Panc1 (cell line): ENCODE measurements around the gene RAB1B. TPM values are rescaled to one million over a fixed set of nuclear protein-coding genes. Genes with fewer than 3 reads are reported as not detected.

Experiments
- ATAC-seq: fragments of 200-7000 bp; cut with Tn5 transposase; 2 replicates; pipeline ENCODE4 v1.9.1; 2020; ENCODE audit warnings: mild to moderate bottlenecking, moderate library complexity
- BruUV-seq: library from RNA; stranded (reverse); fragments of 400-500 nt; replicated peaks from 2 replicates; lab custom pipeline; 2021; lab: Mats Ljungman, UMichigan
- CTCF ChIA-PET: fragments of 300-600 bp; sonication (Branson Sonifier 250); formaldehyde crosslinking; loops from one replicate; lab custom pipeline; 2022; ENCODE audit warnings: antibody characterized with exemption; lab: Charles Lee
- POLR2A ChIA-PET: fragments of 300-600 bp; sonication (Branson Sonifier 250); formaldehyde crosslinking; loops from one replicate; lab custom pipeline; 2022; ENCODE audit warnings: antibody characterized with exemption; lab: Charles Lee
- DNase-seq: peaks from one replicate; pipeline ENCODE4 v3.0.0-alpha.2; 2010; ENCODE audit warnings: low read depth, low spot score
- H3K27ac ChIP-seq: 2 replicates; pipeline ENCODE4 v1.5.1; 2011; ENCODE audit warnings: mild to moderate bottlenecking, low read length, inconsistent platforms
- H3K27me3 ChIP-seq: fragments of 200-500 bp; sonication (Bioruptor generic); 2 replicates; pipeline ENCODE4 v1.6.0; 2014; ENCODE audit warnings: low read length, inconsistent platforms; ENCODE audit not compliant: control insufficient read depth, insufficient read depth
- H3K36me3 ChIP-seq: fragments of 200-500 bp; sonication (Bioruptor generic); 2 replicates; pipeline ENCODE4 v1.5.1; 2014; ENCODE audit warnings: inconsistent platforms, mild to moderate bottlenecking, low read length, moderate library complexity; ENCODE audit not compliant: control insufficient read depth, insufficient read depth
- H3K4me1 ChIP-seq: 2 replicates; pipeline ENCODE4 v1.5.1; 2011; ENCODE audit warnings: inconsistent platforms, mild to moderate bottlenecking, low read length, moderate library complexity; ENCODE audit not compliant: control insufficient read depth, insufficient read depth
- H3K4me3 ChIP-seq, 2 experiments: 2 replicates each; pipeline ENCODE4 v1.5.1; 2011 to 2012; ENCODE audit warnings: low read depth in 2 of 2, low read length in 2 of 2, mild to moderate bottlenecking in 2 of 2, inconsistent platforms in 1 of 2, moderate library complexity in 1 of 2
- H3K9me3 ChIP-seq: fragments of 200-500 bp; sonication (Bioruptor generic); 2 replicates; pipeline ENCODE4 v1.5.1; 2014; ENCODE audit warnings: low read depth, mild to moderate bottlenecking, inconsistent platforms, low read length, moderate library complexity; ENCODE audit not compliant: control insufficient read depth, insufficient read depth
- CTCF ChIP-seq: fragments of 450-650 bp; IDR thresholded peaks from 2 replicates; pipeline ENCODE4 v1.5.1; 2017; ENCODE audit warnings: mild to moderate bottlenecking
- POLR2AphosphoS5 ChIP-seq: IDR thresholded peaks from 2 replicates; pipeline ENCODE4 v1.6.1; 2012; ENCODE audit warnings: mild to moderate bottlenecking, low read depth, low read length, moderate library complexity
- REST ChIP-seq, 2 experiments: IDR thresholded peaks; 2 replicates each; pipeline ENCODE4 v1.6.1; 2011 to 2012; ENCODE audit warnings: low read depth in 2 of 2, control low read depth in 1 of 2, low read length in 1 of 2, mild to moderate bottlenecking in 1 of 2, moderate library complexity in 1 of 2; ENCODE audit not compliant: insufficient read depth in 1 of 2
- SIN3A ChIP-seq: IDR thresholded peaks from 2 replicates; pipeline ENCODE4 v1.6.1; 2012; ENCODE audit warnings: low read depth, mild to moderate bottlenecking, low read length, moderate library complexity, borderline replicate concordance; ENCODE audit not compliant: insufficient read depth
- TCF7L2 ChIP-seq: IDR thresholded peaks from 2 replicates; pipeline ENCODE4 v1.6.1; 2011; ENCODE audit warnings: mild to moderate bottlenecking, low read depth, low read length, inconsistent platforms
- in situ Hi-C: cut with HindIII; loops from 2 replicates; pipeline ENCODE4 v1.10.0; 2016; ENCODE audit warnings: low sequenced_read_pairs, low pct_unique_long_range_greater_than_20kb
- intact Hi-C: fragments of 100-400 bp; cut with micrococcal nuclease; formaldehyde crosslinking; loops from one replicate; pipeline ENCODE4 v1.10.0; 2022; ENCODE audit not compliant: unreplicated experiment
- total RNA-seq: library from RNA; stranded (reverse); gene quantifications from one replicate; pipeline ENCODE4 v1.2.1, GENCODE V29; 2021; ENCODE audit not compliant: unreplicated experiment

The RAB1B gene
- total RNA-seq, 1 experiment from 2014 or later = 256 TPM

GRCh38 chr11:66226101-66226500 lies 42.3 kb upstream of the RAB1B start:
- TF ChIP-seq TCF7L2 = no peak
- TF ChIP-seq REST (IDR thresholded peaks at IDR 0.05; ENCODE audit: insufficient read depth in 1 of 2, low read depth in 2 of 2, low read length in 1 of 2) = no peak
- Histone ChIP-seq H3K9me3 (no peaks in the 10 kb centered on the region), H3K27ac (no peak overlapping the region), H3K4me3 (no peak overlapping the region), H3K4me1 (peaks cover 4% of the 10 kb centered on the region; the same call in 1 of the 2 replicates), H3K36me3 (peaks cover 6% of the 10 kb centered on the region; the same call in 1 of the 2 replicates), H3K27me3 (no peaks in the 10 kb centered on the region)
- no TSS peak for BruUV-seq
- in situ Hi-C loops (no loop called here), intact Hi-C loops (no loop called here)
- ChIA-PET CTCF (no interaction called here), POLR2A (interaction anchor here (0.5 kb wide), 1 partner anchor 16 kb away, joined by 5 read pairs; no protein-coding TSS in a partner anchor)
- ATAC-seq (no peak), DNase-seq (no peak)

- H3K36me3 ChIP-seq = peaks cover 6% of the 10 kb centered on the region; the same call in 1 of the 2 replicates
- H3K4me3 ChIP-seq = no peak overlapping the region
- peaks cover 4% of the 10 kb centered on the region; the same call in 1 of the 2 replicates for H3K4me1 ChIP-seq
- no peak for ATAC-seq
- DNase-seq = no peak
- intact Hi-C loops = no loop called here
- no peaks in the 10 kb centered on the region for H3K27me3 ChIP-seq
- ChIA-PET POLR2A (no interaction called here), CTCF (no interaction called here)
- in situ Hi-C loops = no loop called here
- TF ChIP-seq REST (IDR thresholded peaks at IDR 0.05; ENCODE audit: insufficient read depth in 1 of 2, low read depth in 2 of 2, low read length in 1 of 2) (no peak), TCF7L2 (no peak), POLR2AphosphoS5 (no peak), CTCF (no peak), SIN3A (no peak)
- H3K27ac ChIP-seq = no peak overlapping the region
- no TSS peak for BruUV-seq
- no peaks in the 10 kb centered on the region for H3K9me3 ChIP-seq
These were observed 40.7 kb upstream of the RAB1B start for GRCh38 chr11:66227700-66228099.
